ENCODE data around the gene LIN28B.

LIN28B gene

DNA sequence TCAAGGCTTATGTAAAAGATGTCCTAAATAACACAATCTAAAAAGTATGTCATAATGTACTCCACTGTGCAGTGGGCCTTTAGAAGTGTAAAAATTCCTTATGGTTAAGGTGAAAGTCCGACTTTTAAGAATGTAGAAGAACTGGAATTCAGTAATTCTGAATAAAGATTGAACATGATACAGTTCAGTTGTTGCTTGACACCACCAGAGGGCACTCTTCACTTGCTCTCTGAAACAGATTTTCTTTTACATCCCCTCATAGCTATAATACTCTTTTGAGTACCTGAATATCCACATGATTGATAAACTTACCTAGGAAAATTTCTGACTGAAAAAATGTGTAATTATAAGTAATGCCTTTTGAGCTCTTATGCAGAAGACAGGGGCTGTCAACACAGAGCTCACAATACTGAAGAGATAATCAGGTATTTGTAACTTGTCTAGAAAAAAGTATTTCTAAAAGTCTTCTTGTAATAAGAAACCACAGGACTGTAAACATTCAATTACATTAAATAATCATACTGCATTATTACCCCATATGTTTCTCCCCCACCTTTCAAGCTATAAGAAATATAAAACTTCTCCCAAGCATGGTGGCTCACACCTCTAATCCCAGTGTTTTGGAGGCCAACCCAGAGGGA lies 130.8 kb downstream of the LIN28B start:
- DNase-seq (ENCODE audit: low spot score) = peak; percentile 54
- TF ChIP-seq, protein P1, sequence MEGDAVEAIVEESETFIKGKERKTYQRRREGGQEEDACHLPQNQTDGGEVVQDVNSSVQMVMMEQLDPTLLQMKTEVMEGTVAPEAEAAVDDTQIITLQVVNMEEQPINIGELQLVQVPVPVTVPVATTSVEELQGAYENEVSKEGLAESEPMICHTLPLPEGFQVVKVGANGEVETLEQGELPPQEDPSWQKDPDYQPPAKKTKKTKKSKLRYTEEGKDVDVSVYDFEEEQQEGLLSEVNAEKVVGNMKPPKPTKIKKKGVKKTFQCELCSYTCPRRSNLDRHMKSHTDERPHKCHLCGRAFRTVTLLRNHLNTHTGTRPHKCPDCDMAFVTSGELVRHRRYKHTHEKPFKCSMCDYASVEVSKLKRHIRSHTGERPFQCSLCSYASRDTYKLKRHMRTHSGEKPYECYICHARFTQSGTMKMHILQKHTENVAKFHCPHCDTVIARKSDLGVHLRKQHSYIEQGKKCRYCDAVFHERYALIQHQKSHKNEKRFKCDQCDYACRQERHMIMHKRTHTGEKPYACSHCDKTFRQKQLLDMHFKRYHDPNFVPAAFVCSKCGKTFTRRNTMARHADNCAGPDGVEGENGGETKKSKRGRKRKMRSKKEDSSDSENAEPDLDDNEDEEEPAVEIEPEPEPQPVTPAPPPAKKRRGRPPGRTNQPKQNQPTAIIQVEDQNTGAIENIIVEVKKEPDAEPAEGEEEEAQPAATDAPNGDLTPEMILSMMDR (IDR thresholded peaks at IDR 0.05; ENCODE audit: extremely low read depth, missing control alignments) = peak; percentile 41

DNA sequence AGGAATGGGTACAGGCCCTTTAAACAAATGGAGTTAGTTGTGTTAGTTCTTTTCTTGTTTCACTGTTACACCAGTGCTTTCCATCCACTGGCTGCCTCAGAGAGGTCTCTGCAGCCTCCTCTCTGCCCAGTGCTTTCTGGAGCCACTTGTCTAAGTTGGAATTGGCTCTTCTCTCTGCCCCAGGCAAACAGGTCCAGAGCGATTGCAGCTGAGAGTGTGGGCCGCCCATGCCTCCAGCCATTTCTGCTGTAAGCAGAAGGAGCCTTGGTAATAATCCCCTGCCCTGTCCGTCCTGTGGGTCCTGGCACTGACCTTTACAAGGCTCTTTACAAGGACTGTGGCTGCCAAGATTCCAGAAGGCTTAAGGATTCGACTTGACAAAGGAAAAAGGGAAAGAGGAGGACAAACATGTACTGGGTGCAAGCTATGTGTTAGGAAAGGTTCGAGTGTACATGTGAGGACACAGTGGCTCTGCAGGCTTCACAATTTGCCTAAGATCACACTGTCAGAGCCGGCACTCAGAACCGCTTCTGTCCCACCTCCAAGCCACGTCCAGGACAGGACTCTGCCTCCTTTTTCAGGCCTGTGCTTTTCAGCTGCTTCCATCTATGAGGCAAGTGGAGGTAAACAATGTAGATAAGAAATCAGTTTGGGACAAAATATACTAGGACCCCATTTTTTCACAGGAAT lies 134.4 kb downstream of the LIN28B start:
- TF ChIP-seq, protein P1 (IDR thresholded peaks at IDR 0.05; ENCODE audit: extremely low read depth, missing control alignments) = no peak
- no peak for DNase-seq (ENCODE audit: low spot score)

DNA sequence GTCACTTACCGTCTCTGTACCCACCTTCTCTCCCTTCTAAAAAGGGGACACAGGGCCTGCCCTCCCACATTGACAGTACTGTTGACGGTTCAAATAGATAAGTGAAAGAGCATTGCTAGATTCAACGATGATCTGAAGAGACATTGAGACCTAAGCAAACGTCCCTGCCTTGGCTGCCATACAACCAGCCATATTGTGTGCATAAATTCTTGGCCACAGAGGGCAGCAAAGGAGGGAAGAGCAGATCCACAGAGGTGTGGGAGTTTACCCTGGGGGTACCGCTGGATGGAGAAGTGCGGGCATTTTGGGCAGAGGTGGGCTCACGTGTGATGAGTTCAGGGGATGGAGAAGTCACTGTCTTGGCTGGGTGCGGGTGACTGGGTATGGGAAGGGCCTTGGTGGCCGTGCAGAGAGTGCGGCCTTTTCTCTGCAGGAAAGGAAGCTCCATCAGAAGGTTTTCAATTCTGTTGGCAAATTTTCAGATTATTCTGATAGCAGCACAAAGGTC lies 137.3 kb downstream of the LIN28B start:
- no peak for DNase-seq (ENCODE audit: low spot score)
- TF ChIP-seq, protein P1 (IDR thresholded peaks at IDR 0.05; ENCODE audit: extremely low read depth, missing control alignments) = no peak

DNA sequence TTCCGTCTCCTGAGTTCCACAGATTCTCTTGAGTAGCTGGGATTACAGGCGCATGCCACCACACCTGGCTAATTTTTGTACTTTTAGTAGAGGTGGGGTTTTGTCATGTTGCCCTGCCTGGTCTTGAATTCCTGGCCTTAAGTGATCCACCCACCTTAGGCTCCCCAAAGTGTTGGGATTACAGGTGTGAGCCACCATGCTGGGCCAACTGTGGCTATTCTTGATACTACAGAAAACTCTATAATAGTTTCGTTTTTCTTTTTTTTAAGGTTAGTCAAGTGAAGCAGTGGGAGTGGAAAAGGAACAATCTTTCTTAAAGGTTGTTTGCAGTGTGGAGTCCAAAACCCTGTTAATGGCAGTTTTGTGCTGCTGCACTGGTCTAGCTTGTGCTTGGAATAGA lies 138.2 kb downstream of the LIN28B start:
- no peak for DNase-seq (ENCODE audit: low spot score)
- TF ChIP-seq, protein P1 (IDR thresholded peaks at IDR 0.05; ENCODE audit: extremely low read depth, missing control alignments) = no peak

DNA sequence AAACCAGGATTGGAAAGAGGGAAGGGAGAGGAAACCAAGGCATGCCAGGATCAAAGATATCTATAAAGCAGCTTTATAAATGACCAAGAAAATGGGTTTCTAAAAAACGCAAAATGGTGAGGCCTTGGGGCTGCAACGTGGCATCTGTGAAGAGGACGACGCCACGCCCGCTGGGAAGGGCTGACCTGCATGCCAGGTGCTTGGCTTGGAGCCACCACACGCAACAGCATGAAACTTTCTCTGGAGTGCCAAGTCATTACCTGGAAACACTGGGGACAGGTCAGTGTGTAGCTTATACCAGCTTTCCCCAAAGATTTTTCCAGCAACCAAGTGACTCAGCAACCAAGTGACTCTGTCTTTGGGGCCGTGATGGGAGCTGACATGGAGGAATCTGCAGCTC lies 140.4 kb downstream of the LIN28B start:
- DNase-seq (ENCODE audit: low spot score) = no peak

DNA sequence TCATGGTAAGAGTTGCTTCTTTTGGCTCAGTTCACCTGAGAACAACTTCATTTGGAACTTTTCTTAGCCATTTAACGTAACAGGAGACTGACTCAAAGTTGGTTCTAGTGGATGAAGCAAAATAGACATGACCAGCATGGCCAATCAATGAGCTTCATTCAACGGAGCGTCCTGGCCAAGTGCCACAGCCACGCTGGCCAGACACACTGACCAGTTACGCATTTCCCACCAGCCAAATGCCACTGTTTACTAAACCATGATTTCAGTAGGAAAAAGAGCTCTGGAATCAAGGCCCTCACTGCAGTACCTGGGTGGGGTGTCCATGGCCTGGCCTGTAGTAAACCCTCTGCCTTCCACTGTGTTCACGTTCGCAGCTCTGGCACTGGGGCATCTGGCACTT lies 142.5 kb downstream of the LIN28B start:
- TF ChIP-seq, protein P1 (IDR thresholded peaks at IDR 0.05; ENCODE audit: extremely low read depth, missing control alignments) = no peak
- no peak for DNase-seq (ENCODE audit: low spot score)

More for the DNA sequence above, 140.4 kb downstream of the LIN28B start:
- TF ChIP-seq, protein P1 (IDR thresholded peaks at IDR 0.05; ENCODE audit: extremely low read depth, missing control alignments) = no peak

DNA sequence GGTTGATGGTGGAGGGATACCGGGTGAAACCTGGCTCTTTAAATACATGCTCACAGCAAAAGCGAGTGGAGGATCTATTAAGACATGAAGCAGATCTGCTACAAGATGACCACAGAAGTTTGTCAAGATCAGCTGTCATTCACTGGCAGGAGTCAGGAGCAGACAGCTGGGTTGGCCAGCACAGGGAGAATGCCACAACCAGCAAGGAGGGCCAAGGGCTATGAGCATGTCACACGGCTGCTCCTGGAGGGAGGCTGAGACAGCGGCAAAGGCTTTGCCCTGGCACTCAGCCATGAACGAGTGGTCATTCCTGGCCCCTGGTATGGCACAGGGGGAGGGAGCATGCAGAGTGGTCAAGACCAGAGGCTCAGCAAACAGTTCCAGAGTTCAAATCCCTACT lies 145.3 kb downstream of the LIN28B start:
- no peak for DNase-seq (ENCODE audit: low spot score)
- TF ChIP-seq, protein P1 (IDR thresholded peaks at IDR 0.05; ENCODE audit: extremely low read depth, missing control alignments) = no peak
